Medulla oblongata (tissue), 1 donor: ENCODE results near the gene PLXNA4.

Experiments
- DNase-seq: peaks from one replicate; pipeline ENCODE4 v3.0.0-alpha.2; 2015; ENCODE audit errors: extremely low spot score

Gene PLXNA4

DNA sequence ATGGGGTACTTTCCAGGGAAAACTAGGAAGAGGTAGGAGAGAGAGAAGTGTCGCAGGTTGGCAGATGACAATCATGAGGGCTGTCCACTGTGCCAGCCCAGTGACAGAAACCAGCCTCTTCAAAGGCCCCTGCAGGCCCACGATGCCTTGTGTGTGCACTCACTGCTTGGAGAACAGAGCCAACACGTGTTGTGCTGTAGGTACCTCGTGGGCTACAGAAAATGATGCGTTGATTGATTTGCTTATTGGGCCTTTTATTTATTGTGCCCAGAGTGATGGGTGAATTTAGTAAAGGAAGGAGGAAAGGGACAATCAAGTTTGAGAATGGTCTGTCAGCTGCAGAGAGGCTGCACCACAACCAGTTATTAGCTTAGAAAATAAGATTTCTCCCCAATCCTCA is 215.1 kb downstream of the PLXNA4 start:
- no peak for DNase-seq

DNA sequence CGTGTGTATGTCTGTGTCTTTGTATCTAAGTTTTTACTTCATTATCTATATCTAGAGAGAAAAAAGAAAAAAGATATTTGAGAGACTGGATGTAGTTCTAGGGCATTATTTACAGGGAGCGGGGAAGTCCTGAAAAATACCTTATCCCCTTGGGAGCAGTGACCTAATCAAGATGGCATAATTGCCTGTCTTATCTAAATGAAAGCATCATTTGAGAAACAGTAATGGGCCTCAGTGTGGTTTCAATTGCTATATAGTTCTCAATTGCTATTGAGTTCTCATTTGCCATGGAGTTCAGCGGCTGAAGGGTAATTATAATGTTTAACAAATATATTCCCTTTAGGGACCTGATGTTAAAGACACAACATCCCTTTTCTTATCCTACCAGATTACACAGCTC is 216.5 kb downstream of the PLXNA4 start:
- DNase-seq = no peak

DNA sequence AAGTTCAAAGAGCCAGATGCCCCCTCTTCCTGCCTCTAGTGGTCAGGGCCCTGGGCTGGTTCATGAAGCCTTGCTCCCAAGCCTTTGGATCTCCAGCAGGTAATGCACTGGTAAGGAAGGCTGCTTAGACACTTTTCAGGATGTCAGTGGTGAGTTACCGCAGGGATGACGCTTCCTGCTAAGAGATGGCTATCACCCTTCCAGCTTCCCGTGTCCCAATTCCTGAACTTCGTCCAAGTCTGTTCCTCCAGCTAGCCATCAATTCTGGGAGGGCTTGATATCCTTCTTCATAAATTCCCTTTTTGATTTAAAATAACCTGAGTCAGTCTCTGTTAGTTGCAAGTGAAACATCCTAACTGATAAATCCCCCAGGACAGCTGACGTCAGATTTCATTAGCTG is 221.2 kb downstream of the PLXNA4 start:
- no peak for DNase-seq

DNA sequence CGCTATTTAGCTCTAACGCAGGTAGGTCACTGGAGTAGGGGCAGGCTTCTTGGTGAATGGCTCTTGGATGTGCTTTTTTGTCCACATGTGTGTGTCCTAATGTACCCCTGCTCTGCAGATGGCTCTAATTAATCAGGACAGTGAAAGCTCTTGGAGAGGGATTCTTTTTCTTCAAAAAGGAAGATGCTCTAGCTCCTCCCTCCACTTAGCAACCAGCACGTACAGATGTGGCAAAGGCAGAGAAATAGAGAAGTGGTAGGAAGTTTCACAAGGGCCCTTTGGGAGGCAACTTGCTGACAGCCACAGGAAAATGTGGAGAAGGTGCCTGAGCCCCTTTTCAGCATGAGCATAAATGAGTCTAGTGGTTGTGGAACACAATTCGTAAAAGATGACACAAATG is 221.7 kb downstream of the PLXNA4 start:
- DNase-seq = no peak

DNA sequence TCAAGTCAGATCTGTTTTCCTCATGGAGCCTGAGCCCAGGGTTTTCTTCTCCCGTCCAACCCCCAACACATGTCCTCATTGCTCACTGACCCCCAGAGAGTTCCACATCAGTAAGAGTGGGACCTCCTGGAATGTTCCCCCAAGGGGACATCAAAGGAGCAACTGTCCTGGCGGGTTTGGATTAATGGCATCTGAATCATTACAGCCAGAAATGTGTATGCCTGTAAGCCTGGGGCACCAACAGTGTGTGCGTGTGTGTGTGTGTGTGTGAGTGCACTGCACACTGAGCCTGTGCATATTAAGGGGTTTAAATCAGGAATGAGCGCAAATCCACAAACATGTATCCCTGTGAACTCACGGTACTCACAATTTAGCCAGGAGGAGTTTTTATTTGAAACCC is 222.3 kb downstream of the PLXNA4 start:
- no peak for DNase-seq

DNA sequence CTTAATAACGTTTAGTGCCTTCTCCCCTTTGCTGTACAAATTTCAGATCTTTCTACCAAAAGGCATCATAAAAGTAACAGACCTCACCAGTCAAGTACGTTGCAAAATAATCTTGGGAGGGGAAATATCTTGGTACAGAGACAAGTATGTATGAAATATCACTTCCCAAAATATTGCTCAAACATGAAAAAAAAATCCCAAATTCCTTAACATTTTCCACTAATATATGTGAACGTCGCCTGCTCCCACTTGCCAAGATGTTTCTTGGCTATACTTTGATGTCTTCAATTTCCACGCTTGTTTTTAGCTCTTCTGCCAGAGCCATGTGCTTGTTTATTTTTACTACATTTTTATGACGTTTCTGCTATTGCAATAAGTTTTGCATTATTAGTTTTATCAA is 223.5 kb downstream of the PLXNA4 start:
- no peak for DNase-seq

DNA sequence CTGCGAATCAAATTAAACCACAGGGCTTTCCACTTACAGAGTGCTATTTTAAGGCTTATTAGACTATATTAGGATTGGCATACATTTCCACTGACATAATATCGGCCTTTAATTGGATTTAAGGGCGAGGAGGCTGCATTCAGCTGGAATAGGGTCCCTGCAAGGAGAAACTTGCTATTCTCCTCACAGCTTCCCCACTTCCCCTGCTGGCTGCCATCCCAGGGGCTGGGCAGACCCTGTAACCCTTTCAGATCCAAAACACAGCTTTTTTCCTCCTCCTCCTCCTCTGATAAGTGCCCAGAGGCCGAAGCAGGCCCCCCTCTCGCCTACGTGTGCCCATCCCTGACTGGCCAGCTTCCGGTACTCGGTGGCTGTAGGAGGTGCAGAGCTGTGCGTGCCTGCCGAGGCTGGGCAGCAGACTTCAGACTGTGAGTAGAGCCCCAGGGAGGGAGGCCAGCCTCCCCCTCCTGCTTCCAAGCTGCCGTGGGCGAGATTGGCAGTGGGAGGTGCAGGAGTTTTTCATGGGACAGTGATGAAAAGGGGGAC is 224.2 kb downstream of the PLXNA4 start:
- DNase-seq = no peak

DNA sequence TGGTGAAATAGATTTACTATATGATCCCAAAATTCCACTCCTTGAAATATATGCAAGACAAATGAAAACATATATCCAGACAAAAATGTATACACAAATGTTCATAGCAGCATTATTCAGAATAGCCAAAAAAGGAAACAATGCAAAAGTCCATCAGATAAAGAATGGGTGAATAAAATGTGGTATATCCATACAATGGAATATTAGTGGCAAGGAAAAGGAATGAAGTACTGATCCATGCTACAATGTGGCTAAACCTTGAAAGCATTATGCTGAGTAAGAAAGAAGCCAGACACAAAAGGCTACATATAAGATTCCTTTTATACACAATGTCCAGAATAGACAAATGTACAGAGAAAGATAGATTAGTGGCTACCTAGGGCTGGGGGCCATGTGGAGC is 225.5 kb downstream of the PLXNA4 start:
- no peak for DNase-seq

DNA sequence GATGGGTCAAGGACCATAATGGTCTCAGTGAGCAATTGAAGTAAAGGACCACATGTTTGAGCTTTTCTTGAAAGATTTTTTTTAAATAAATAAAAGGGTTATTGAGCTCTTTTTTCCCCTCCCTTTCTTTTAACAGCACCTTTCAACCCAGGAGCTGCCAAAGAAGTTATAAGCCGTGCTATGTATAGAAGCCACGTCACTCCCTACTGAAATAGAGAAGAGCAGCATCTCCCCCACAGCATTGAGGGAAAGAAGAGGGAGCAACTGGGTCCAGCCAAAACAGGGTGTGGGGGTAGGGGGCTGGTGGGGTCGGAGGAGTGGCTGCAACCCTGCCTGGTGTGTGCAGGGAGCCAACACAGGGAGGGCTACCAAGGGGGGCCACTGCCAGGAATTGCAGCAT is 227.2 kb downstream of the PLXNA4 start:
- DNase-seq = no peak

DNA sequence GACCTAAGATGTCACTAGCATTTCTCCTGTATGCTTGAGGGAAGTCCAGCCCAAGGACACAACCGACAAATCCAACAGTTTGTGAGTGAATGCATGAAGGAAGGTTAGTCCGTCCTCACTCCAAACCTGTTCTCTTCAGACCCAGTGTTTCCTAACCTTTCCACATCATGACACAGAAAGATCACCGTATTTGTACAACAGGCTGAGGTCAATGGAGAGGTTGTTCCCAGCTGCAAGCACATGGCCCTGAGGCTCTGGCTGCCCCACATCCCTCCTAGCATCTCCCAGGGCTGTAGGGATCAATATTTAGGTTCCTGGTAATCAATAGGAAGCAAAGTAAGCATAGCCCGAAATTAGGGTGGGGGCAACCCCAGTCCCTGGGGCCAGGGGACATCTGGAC is 227.9 kb downstream of the PLXNA4 start:
- no peak for DNase-seq

DNA sequence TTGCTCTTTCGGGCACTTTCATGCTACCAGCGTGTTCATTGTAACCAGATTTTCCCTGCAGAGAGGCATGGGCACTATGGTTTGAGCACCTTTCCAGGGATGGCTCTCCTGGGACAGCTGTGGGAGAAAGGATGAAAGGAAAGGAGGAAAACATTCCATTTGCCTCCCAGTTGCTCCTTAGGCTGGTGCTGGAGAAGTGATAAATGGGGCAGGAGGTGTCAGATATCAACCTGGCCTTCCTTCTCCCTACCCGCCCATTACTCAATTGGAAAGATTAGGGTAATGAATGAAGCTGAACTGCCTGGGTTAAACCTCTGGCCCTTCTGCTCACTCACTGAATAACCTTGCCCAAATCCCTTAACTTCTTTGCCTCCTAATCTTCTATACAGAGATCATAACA is 228.4 kb downstream of the PLXNA4 start:
- no peak for DNase-seq

DNA sequence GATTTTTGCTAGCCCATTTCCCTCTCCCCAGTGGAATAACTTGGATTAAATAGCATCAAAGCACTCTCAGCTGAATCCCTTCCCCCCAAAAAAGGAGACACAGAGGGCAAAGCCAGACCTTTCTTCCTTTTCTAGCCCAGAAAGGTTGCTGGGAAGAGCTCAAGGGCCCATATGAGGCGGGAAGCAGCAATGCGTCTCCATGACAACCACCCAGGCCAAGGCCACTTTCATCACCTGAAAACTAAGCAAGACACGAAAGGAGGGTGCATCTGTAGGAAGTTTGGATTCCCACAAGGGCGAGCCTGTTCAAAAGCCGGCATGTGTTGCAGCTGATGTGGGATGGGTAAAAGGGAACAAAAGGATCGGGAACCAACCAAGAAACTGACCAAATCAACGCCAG is 229.1 kb downstream of the PLXNA4 start:
- no peak for DNase-seq

DNA sequence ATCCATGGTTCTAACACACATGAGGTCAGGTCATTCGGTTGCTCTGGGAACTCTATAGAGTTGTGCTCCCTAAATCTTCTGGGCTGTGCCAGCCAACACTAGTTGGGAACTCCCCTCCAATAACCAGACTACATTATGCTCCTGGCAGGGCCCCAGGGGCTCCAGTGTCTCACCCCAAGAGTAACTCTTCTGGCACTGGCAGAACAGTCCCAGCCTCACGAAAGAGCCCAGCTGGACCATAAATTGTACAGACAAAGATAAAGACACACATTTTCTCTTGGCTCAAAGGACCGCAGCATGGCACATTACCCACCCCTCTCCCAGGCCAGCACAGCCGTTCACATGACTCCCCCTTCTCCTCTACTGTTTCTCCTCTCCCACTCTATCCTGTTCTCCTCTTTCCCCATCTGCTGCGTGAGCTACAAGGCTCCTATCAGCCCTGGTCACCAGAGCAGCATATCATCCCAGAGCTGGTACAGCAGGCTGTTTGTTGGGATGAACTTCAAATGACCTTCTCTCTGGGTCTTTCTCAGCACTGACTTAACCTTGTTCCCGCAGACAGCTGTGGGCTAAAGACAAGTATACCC is 230.6 kb downstream of the PLXNA4 start:
- no peak for DNase-seq

DNA sequence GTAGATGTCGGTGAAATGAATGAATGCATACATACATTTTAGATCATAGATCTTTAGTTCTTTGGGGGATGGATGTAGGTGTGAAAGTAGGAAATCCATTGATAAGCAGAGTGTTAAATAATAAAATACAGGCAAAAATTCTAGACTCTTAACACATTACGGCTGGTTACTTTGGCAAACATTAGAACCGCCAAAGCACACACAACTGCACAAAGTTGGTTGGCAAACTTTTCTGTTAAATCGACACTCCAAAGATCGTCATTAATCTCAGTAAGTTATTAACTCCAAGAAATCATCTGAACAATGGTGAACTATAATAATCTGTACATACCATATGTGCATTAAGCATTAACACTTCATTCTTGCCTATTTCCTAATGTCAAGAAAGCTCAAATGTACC is 231.2 kb downstream of the PLXNA4 start:
- no peak for DNase-seq

DNA sequence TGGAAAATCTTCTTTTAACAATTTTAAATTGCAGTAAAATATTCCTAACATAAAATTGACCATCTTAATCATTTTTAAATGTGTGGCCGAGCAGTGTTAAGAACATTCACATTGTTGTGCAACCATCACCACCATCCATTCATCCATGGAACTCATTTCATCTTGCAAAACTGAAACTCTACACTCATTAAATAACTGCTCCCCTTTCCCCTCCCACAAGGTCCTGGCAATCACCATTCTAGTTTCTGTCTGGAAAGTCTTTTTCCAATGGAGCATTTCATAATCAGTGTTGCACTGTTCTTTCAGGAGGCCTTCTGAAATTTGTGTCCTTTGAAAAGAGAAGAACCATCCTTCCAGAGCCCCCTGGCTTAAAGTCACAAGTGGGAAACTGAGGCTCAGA is 233.1 kb downstream of the PLXNA4 start:
- no peak for DNase-seq

DNA sequence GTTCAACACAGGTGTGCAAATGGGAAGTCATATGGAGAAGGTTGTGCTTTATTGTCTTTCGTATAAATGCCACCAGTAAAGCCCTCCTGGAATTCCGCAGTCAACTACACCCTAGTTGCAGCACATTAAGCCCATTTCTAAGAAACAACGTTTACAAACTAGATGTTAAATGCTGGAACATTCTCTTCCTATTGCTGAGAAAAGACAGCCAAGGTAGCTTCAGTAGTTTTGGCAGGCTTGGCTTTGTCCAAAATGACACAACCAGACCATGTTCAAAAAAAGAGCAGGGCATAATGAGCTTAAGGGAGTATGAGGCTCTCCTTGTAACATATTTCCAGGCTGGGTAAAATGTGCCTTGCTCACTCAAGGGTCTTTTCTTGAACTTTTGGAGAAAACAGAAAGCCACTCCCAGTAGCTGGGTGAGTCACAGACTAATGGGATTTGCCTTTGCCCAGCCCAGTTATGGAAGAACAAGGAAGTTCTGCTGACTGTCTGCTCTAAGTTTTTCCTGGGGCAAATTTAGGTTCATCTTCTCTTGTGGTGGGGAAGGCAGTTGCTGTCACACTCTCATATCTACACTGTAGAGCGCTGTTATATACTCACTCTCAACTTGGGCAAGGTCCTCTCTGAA is 238.7 kb downstream of the PLXNA4 start:
- DNase-seq = no peak

DNA sequence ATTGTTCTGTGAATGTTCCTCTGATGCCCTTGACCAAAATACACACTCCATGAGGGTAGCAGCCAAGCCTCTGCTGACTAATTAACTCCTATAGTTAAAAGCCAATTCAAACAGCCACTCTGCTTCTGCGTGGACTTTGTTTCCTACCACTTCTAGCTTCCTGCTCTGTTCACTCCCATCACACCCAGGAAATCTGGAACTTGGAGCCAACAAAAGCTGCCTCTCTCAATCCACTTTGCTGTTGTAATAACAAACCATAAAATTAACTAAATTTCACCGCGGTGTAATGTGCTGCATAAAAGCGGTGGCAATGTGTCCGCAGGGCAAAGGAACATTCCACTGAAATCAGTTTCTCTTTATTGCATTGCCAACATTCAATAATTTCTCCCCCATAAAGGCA is 239.5 kb downstream of the PLXNA4 start:
- DNase-seq = no peak

DNA sequence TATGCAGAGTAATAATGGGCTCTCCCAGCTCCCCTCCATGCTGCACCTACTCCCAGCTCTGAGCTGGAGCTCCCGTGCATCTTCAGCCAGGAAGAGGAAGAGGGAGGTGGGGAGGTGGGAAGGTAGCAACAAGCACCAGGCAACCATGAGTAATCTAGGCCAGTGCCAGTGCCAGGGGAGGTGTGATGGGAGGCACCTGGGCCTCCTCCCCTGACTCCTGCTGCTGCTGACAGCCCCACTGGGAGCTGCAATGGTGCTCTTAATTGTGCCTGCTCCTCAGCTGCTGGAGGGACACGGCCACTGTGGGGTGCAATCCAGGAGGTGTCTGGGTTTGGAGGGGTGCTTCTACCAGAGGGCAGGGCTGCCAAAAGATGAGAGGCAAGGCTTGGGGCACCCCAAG is 243.0 kb downstream of the PLXNA4 start:
- no peak for DNase-seq

DNA sequence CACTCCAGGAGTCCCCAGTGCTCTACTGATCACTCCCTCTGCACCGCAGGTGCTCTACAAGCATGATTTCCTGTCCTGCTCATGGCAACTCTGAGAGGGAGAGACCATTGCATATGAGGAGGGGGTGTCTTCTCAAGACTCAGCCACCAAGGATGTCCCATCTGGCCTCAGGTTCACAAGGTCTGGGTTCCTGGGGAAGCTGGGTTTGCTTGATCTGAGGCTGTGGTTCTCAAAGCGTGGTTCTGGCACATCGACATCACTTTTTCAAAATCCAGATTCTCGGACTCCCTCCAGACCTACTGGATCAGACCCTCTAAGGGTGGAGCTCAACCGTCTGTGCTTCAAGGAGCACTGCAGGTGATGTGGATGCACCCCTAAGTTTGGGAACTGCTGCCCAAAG is 247.5 kb downstream of the PLXNA4 start:
- DNase-seq = no peak

DNA sequence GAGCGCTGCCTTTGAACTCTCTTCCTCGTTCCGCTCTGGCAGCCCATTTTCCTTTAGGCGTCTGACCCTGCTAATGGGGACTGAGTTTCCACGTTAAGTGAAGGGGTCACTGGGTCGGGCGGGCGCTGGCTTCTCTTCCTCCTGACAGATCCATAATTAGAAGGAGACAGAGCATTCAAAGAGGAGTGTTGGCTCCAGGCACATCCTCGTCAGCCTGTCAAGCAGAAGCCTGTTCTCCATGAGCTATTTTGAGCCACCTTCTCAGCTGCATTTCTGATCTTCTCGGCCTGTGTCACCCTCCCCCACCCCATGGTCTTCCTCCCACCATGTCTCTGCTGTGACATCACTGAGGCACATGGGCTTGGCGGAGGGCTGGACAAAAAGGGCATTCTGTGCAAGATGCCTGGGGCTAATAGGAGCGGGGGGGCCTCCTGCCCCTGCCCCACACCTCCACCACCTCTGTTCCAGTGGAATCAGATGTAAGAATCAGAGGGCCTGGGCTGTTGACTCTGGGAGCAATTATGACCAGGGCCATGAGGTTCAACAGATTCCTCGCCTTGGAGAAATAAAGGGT is 248.1 kb downstream of the PLXNA4 start:
- DNase-seq = no peak

DNA sequence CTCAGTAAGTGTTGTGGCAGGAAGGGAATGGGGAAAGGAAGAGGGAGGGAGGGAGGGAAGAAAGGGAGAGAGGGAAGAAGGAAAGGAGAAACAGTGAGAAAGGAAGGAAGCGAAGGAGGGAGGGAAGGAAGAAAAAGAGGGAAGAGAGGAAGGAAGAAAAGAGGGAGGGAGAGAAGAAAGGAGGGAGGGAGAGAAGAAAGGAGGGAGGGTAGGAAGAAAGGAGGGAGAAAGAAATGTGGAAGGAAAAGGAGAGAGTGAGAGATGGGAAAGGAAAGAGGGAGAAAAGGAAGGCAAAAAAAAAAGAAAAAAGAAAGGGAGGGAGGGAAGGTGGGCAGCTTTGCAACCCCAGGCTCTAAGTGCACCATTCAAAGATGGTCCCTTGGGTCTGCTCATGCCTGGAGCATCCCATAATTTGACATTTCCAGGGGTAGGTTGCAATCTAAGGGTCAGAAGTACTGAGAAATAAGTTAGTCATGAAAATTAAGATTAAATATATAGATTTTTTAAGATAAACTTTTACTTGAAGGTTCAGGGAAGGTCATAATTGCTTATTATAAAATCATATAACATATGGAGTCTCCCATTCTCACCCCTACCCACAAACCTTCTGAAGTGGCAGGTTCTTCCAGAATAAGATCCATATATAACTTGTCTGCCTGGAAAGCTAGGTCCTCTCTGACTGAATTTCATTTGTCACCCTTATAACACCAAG is 249.2 kb downstream of the PLXNA4 start:
- DNase-seq = no peak

DNA sequence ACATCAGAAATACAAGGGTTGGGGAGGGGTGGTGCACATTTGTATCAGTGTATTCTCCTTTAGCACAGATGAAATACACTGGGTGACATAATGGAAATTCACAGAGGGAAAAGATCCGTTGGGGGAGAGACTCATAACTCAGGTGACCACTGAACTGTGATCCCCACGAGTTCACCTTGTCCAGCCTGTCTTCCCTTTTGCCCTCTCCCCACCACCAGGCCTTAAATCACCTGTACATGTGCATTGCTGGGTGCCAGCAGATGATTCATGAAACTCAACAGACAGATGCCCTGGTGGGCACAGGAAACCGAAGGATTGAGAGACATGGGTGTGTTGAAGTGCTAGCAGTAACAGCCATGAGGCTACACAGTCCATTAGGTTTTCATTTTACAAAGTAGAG is 253.3 kb downstream of the PLXNA4 start:
- no peak for DNase-seq

DNA sequence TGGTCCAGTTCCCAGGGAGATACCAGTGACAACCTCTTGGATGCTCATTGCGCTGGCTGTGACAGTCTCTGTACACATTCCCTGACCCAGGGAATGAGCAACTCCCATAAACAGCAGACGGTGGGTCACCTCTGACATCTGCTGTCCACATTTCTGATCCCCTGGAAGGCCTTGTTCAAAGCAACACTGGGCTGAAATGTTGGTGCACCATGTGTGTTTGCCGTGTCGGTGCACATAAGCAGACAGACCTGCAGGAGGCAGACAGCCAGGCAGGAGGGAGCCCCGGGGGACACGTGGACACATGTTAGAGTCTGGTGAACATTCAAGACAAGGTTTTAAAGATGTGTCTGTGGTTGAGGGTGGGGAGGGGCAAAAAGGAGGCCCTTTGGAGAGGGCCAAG is 254.9 kb downstream of the PLXNA4 start:
- DNase-seq = no peak
